SW480 (cell line): ENCODE results near the gene SPTLC3.

ENCODE experiments used
- DNase-seq: peaks from one replicate; pipeline ENCODE4 v3.0.0-alpha.2; 2016; ENCODE audit warnings: low spot score

The SPTLC3 gene

GRCh38 chr20:13099676-13100075 is 90.9 kb downstream of the SPTLC3 start:
- no peak for DNase-seq

DNA sequence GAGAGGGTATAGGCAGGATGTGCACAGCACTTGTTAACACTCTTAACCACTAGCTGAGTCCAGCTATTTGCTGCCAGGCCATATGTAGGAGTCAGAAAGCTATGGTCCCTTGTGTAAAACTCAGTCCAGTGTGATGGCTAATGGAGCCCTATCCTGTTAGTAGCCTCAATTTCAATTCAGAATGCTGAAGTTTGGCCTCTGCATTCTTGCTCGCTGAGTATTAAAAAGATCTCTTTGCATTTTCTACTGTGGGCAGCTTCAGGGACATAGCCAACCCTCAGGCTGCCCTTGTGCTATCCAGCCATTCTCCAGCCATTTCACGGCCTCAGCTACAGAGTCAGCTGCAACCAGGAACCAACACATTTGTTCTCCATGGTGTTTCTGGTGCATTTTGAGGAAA is 92.5 kb downstream of the SPTLC3 start:
- DNase-seq, result no peak

DNA sequence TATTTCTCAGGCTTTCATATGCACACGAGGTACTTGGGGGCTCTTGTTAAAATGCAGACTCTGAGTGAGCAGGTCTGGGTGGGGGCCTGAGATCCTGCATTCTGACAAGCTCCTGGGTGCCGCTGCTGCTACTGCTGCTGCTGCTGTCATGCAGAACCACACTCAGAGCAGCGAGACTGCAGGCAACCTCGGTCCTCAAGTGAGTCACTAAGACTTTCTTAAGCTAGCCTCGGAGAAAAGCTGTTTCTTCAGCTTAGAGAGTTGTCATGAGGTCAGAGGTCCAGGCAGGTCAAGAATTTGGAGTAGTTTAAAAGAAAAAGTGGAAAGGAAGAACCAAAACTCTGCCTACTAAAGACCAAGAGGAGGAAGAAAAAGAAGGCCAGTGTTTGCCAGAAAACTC is 92.9 kb downstream of the SPTLC3 start:
- no peak for DNase-seq

DNA sequence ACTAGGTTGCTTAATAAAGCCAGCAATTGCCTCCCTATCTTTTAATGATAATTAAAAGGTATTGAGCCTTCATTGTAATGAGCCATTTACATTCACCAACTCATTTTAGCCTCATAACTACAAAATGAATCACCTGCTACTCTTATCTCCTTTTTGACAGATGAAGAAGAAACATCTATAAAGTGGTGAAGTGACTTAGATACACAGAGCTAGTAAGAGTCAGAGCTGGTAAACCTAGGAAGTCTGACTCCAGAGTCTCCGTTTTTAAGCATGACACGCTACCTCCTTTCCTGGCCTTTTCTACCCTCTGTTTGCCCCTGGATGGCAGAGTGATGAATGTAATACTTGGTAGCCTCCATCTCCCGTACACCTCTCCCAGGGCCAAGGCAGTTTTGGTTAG is 93.5 kb downstream of the SPTLC3 start:
- DNase-seq, result no peak

DNA sequence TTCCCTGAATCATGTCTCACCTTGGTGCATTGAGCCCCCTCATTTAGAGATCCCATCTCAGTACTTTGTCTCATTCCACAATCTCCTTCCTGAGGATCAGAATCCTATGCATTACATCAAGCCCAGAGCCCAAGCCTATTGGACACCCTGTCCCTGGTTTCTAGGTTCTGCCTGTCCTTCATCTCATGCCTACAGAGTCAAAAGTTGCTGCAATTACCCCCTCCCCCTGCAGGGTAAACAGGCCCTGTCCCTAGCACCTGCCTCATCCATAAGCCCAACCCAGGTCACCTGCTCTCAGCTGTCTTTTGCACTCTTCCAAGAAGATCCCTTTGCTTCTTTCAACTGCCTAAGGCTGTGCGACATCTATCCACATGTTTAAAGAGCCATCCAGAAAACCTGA is 93.9 kb downstream of the SPTLC3 start:
- no peak for DNase-seq

DNA sequence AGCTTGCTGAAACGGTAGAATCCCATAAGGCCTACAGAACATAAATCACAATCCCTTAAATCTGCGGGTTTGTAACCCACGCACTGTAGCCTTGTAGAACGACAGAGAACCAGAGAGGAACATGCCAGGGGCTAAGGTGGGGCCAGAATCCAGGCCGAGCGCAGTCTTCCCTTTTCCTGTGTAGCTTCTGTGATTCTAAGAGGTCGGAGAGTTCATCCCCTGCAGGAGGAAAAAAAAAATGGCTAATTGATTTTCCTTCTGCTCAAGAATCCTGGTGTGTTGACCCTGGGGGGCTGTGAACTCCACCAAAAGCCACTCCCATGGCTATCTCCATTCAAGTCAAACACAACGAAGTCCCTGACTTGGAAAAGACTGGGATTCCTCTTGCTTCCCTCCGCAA is 96.3 kb downstream of the SPTLC3 start:
- no peak for DNase-seq

DNA sequence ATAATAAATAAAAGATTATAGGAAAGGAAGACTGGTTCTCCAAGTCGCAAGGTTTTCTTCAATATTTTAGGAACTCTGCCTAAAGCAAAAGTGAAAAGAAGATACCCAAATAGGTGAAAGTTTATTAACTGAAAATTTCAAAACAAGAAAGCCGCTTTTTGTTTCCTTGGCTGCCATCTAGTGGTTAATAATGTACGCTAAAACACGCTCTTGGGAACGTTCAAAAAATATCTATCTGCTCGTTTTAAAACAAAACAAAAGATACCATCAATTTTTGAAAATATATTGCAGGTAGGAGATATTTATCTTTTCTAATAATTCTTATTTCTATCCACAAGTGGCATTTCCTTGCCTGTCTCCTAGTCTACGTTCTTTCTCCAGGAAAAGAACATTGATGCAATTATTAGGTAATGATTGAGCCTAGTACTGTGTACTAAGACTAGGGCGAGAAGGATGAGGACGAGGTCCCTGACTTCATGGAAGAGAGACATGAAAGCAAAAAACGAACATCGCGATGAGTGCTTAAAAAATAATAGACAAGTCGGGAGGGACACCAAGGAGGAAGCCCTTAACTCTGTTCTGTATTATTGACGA is 97.2 kb downstream of the SPTLC3 start:
- peak; percentile 60 for DNase-seq

GRCh38 chr20:13109658-13110057 is 100.9 kb downstream of the SPTLC3 start:
- no peak for DNase-seq

DNA sequence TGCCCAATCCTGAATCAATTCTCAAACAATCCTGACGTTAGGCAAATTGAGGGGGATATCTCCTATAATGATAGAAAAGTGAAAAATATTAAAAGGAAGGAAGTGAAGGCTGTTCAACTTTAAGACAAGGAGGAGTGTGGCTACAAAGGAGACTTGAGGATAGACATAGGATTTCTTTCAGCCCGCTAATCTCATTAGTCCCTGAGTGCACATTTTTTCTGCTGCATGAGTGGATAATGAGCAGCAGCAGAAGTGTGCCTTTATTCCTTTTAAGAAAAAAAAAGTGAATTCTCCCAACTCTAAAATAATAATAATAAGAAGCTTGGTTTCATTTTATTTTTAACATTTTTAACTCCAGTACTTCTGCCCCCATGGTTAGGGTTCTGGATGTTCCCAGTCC is 102.0 kb downstream of the SPTLC3 start:
- no peak for DNase-seq

DNA sequence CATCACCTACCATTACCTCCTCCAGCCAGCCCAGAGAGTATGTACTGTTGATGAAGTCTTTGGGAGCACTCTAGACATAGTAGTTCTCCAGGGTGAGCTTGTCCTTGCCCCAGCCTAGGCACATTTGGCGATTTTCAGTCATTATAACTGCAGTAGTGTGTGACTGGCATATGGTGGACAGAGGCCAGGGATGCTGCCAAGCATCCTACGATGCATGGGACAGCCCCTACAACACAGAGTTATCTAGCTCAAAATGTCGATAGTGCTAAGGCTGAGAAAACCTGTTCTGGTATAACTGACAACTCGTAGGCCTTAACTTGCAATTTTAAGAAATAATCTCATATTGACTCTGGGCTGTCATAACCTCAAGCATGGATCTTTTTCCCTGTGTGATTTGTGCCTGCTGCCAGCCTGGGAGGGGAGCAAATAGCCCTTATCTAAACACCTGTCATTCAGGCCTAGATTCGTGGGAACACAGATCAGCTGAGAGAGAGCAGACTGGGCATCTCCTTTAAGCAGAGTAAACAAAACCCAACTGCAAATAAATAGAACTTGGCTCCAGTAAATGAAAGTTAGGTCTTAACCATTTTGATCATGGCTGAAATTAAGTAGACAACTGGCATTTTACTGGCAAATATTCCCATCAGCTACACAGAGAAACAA is 102.6 kb downstream of the SPTLC3 start:
- DNase-seq, result no peak

DNA sequence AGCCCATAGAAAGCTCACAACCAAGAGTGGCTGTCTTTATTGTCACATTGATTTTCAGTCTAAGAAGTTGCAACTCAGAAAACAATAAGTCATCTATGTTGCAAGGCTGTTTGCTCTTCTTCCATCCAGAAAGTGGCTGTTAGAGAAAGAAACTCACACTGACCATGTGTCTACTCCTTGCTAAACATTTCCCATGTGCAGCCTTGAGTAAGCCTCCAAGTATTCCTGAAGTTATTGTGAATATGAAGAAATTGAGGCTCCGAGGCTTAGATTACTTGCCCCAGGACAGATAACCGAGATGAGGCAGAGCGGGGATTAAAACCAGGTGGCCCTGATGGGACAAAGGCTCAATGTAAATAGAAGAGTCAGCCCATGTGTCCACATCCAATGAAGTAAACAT is 105.0 kb downstream of the SPTLC3 start:
- no peak for DNase-seq

DNA sequence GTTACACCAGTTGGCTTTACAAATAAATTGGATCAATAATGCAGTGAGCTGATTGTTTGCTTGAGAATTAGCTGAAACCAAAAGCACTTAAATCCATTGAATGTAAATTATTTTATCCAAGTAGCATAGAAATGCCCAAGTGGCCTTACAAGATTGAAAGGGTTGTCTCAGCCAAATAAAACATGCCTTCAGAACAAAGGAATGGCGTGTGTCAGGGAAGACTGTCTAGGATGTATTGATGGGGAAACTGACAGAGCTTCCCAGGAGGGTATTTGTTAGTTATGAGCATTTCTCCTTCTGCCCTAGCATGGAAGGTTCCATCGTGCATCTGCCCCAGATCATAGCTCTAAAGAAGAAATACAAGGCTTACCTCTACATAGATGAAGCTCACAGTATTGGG is 108.4 kb downstream of the SPTLC3 start:
- DNase-seq, result no peak

GRCh38 chr20:13118676-13119075 is 109.9 kb downstream of the SPTLC3 start:
- DNase-seq, result no peak

DNA sequence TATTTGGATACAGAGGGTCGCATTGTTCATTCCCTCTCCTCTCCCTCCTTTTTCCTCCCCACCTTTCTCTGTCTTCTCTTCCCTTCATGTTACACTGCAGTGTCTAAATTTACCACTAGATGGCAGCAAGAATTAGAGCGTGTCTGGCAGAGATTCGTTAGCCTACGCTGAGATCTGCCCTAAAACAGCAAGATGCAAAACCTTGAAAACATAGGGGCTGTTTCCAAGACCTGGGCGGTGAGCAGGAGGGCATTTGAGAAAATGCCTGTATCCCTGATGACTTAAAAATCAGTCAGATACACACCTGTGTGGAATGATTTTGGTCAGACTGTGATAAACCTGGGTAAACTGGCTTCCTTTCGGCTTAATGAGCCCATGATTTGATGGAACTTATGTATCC is 110.8 kb downstream of the SPTLC3 start:
- DNase-seq, result peak; percentile 76

DNA sequence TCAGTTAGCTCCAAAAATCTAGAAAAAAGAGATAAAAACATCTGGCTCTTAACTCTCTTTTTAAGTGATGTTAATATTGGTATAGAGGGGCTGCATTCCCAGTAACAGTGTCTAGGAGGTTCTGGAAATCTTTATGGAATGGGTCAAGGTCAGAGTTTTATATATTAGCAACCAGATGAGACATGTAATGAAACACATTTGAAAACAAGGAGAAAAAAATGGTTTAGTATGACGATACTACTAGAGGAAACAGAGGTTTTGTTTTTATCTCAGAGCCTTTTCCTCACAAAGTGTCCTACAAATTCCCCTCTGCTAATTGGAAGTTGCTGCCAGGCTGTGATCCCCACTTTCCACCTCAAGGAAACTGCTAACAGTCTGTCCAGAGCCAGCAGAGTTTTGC is 111.7 kb downstream of the SPTLC3 start:
- no peak for DNase-seq

- DNase-seq, result no peak
Observed at GRCh38 chr20:13121840-13122515, 113.2 kb downstream of the SPTLC3 start.

DNA sequence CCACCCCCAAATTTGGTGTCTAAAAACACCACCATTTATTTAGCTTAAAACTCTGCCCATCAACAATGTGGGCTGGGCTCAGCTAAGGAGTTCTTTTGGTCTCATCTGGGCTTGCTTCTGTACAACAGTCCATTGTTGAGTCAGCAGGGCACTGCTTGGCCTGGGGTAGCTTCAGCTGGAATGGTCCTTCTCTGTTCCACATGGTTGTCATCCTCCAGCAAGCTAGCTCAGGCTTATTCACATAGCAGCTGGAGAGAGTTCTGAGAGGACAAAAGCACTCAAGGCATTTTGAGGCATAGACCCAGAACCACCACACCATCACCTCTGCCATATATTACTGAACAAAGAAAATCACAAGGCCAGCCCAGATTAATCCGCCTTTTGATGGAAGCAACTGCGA is 116.7 kb downstream of the SPTLC3 start:
- no peak for DNase-seq

- DNase-seq, result no peak
Observed at GRCh38 chr20:13128173-13128572, 119.4 kb downstream of the SPTLC3 start.

DNA sequence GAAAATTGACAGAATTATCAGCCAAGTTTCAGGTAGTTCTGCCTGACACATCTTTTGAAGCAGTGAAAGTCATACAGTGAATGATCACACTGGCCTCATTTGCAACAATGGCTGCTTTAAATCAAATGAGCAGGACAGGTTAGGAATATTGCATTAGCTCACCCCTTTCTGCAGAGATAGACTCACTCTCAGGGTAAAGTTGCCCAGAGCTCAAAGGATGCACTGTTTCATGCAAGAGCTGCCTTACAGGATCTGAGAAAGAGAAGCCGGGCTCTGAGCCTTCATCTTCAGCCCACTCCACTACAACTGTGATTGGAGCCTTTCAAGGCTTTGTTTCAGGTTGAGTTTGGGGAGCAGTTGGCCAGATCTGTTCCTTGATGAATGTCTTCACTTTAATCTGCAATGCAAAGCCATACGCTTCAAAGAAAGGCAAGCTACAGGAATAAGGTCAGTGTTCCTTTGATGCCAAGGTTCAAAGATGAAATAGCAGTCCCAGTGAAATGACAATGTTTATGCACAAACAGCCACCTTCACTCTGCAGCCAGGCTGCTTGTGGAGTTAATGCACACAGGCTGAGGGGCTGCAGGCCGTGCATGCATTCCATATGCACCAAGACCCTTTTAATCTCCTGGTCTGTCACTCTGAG is 121.4 kb downstream of the SPTLC3 start:
- no peak for DNase-seq

DNA sequence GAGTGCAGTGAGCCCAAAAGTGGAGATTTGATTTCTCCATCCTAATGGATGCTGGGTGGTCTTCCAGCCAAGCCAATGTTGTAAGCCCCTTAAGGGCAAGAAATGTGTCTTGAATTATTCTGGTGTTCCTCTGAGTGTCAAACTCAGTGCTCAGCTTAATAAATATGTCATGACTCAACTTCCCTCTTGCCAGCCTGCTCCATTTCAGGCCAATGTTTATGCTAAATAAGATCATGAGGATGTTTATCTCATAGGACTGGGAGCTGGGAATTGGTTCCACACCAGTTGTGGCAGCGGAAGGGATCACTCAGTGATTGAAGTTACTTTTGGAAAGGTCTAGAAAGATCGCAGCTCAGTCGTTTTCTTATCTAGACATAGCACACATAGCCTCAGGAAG is 121.9 kb downstream of the SPTLC3 start:
- no peak for DNase-seq

GRCh38 chr20:13131688-13132087 is 122.9 kb downstream of the SPTLC3 start:
- DNase-seq, result no peak

GRCh38 chr20:13139459-13140150 is 130.8 kb downstream of the SPTLC3 start:
- DNase-seq, result no peak

DNA sequence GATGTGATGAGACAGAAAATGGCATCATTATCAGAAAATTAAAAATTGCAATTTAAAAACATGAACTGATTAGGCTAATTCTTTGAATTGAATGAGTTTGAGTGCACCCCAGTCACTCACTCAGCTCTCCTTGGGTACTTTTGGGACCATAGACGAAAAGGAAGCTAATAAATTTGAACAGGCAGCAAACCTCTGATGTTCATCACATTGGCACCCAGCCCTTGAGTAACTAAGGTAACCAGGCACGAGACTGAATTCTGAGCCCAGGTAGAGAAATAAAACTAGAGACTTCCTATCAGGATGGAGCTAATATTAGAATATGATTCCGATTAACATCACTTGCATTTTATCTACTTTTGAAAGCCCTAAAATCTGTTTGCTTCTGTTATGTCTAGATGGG is 131.4 kb downstream of the SPTLC3 start:
- DNase-seq, result no peak
